HG03469 (cell line): ENCODE results near the gene PRTN3.
"Not testable (repeated sequence)": the region's sequence is repeated elsewhere in the genome, so short reads cannot be mapped to it uniquely, and the experiment has no call there.

Experiments used
- ATAC-seq: cut with Tn5 transposase; IDR thresholded peaks from one replicate; pipeline ENCODE4 v1.9.1; 2021; ENCODE audit warnings: mild to moderate bottlenecking, moderate library complexity, moderate number of reproducible peaks; ENCODE audit not compliant: unreplicated experiment

PRTN3 gene

GRCh38 chr19:814152-815078 lies 26.4 kb upstream of the PRTN3 start:
- no peak for ATAC-seq

- ATAC-seq, result no peak
These were observed 25.6 kb upstream of the PRTN3 start for GRCh38 chr19:815079-815774.

- no peak for ATAC-seq
These were observed 24.9 kb upstream of the PRTN3 start for GRCh38 chr19:815775-816499.

GRCh38 chr19:816500-816857 lies 24.3 kb upstream of the PRTN3 start:
- no peak for ATAC-seq

- ATAC-seq, result not testable (repeated sequence)
These were observed 20.6 kb upstream of the PRTN3 start for GRCh38 chr19:820212-820611.

- ATAC-seq, result no peak
These were observed 19.5 kb upstream of the PRTN3 start for GRCh38 chr19:821231-821824.

- no peak for ATAC-seq
These were observed 18.8 kb upstream of the PRTN3 start, which contains the start of gene PLPPR3 for GRCh38 chr19:821825-822503. PLPPR3 (minus strand) TSS chr19:821955; CDS start chr19:821559, 396 bp downstream.

- no peak for ATAC-seq
These were observed 17.2 kb upstream of the PRTN3 start for GRCh38 chr19:823565-824121.

- no peak for ATAC-seq
These were observed 15.9 kb upstream of the PRTN3 start for GRCh38 chr19:824885-825284.

- no peak for ATAC-seq
These were observed 14.7 kb upstream of the PRTN3 start for GRCh38 chr19:825897-826644.

- ATAC-seq, result no peak
These were observed 13.5 kb upstream of the PRTN3 start for GRCh38 chr19:827314-827709.

GRCh38 chr19:827710-828321 lies 13.0 kb upstream of the PRTN3 start, which contains the start of gene AZU1:
AZU1 (plus strand) TSS chr19:827837; CDS start chr19:827847, 10 bp downstream.
- ATAC-seq, result no peak

- no peak for ATAC-seq
These were observed 11.6 kb upstream of the PRTN3 start for GRCh38 chr19:829129-829758.

GRCh38 chr19:831407-832369 lies 9.1 kb upstream of the PRTN3 start:
- no peak for ATAC-seq

- no peak for ATAC-seq
These were observed 6.6 kb upstream of the PRTN3 start for GRCh38 chr19:834216-834615.

GRCh38 chr19:835210-835810 lies 5.5 kb upstream of the PRTN3 start:
- no peak for ATAC-seq

- not testable (repeated sequence) for ATAC-seq
These were observed 2.0 kb downstream of the PRTN3 start for GRCh38 chr19:842802-843179.
